OCI-LY7 (cell line): ENCODE results near the gene LRRC8C.

Experiments
- CTCF ChIP-seq: fragments of 200-600 bp; sonication (generic); conservative IDR thresholded peaks from 2 replicates; pipeline ENCODE4 v1.5.1; 2014; ENCODE audit warnings: mild to moderate bottlenecking, antibody characterized with exemption, low read length, moderate library complexity, mixed read lengths
- EZH2phosphoT487 ChIP-seq: fragments of 200-600 bp; sonication (generic); IDR thresholded peaks from 2 replicates; pipeline ENCODE4 v1.6.1; 2018; ENCODE audit warnings: low read depth, borderline replicate concordance, mild to moderate bottlenecking, mixed run types, antibody characterized with exemption, low read length, moderate library complexity, mixed read lengths

GRCh38 chr1:89728381-89728780 is 95.5 kb downstream of the LRRC8C start:
- TF ChIP-seq CTCF (no peak), EZH2phosphoT487 (no peak)
